ENCODE results near the gene MYO1H. TPM values are rescaled to one million over a fixed set of nuclear protein-coding genes. Genes with fewer than 3 reads are reported as not detected.

The MYO1H gene
- total RNA-seq, 1 experiment from 2014 or later: 0.26 TPM

DNA sequence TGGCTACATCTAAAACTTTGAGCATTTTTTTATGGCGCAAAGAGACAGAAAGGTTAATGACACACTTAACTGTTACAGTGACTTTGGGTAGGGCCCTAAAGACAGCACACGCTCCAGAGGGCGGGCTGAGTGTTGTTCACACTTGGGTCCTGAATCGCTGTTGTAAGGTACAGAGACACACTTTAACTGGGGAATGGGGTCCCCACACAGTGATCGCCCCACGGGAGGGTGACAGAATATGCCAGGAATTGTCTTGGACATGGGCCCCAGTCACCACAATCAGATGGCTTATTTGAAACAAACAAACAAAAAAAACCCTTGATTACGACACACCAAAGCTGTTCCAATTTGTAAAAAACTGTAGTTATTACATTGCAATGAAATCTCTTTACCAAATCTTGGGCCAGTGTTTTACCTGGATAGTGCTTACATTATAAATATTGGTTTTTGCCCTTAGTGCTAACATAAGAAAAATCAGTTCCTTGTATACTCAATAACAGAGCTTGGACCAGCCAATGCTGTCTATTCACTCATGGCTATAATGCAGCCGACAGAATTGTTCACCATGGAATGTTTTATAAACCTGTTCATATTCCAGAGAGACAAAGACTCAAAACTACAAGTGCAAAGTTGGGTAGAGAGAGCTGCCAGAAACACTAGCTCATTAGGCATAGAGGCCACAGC lies 101.1 kb downstream of the MYO1H start:
- H3K4me1 ChIP-seq (ENCODE audit: insufficient read depth, low read length): no peaks in the 10 kb centered on the region
- H3K27ac ChIP-seq (ENCODE audit: insufficient read length, low read depth, low read length): no peak overlapping the region
- no peak overlapping the region for H3T11ph ChIP-seq (ENCODE audit: low read length)
- H2BK12ac ChIP-seq (ENCODE audit: insufficient read length, low read depth, low read length): no peak overlapping the region
- DNase-seq: no peak
- no peak overlapping the region for H3K9ac ChIP-seq (ENCODE audit: extremely low read depth, insufficient read length, low read length)
- Mint-ChIP-seq H3K27ac (peak overlapping the region in 2 of 3 experiments; percentile 70 to 81; a peak in 3 of 7 replicates), H3K36me3 (ENCODE audit: insufficient read depth in 1 of 3, low read depth in 3 of 3) (peaks cover 26 to 82% (median 60%) of the 10 kb centered on the region in 3 experiments; a peak in 6 of 7 replicates), H3K4me3 (no peak overlapping the region), H3K4me1 (no peaks in the 10 kb centered on the region), H3K27me3 (ENCODE audit: low read depth) (no peaks in the 10 kb centered on the region), H3K9me3 (no peaks in the 10 kb centered on the region)
- H3K79me1 ChIP-seq (ENCODE audit: insufficient read depth, low read depth, low read length, poor library complexity, severe bottlenecking): no peaks in the 10 kb centered on the region
- H3K14ac ChIP-seq (ENCODE audit: insufficient read depth, low read length): no peak overlapping the region
- H2BK120ac ChIP-seq (ENCODE audit: low read depth, low read length, poor library complexity, severe bottlenecking): no peak overlapping the region
- no peak overlapping the region for H2AFZ ChIP-seq (ENCODE audit: low read length)
- TF ChIP-seq, protein P1, sequence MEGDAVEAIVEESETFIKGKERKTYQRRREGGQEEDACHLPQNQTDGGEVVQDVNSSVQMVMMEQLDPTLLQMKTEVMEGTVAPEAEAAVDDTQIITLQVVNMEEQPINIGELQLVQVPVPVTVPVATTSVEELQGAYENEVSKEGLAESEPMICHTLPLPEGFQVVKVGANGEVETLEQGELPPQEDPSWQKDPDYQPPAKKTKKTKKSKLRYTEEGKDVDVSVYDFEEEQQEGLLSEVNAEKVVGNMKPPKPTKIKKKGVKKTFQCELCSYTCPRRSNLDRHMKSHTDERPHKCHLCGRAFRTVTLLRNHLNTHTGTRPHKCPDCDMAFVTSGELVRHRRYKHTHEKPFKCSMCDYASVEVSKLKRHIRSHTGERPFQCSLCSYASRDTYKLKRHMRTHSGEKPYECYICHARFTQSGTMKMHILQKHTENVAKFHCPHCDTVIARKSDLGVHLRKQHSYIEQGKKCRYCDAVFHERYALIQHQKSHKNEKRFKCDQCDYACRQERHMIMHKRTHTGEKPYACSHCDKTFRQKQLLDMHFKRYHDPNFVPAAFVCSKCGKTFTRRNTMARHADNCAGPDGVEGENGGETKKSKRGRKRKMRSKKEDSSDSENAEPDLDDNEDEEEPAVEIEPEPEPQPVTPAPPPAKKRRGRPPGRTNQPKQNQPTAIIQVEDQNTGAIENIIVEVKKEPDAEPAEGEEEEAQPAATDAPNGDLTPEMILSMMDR (conservative IDR thresholded peaks at IDR 0.05): no peak
- no peaks in the 10 kb centered on the region for H3K79me2 ChIP-seq (ENCODE audit: insufficient read depth, low read length)
- H2BK5ac ChIP-seq (ENCODE audit: insufficient read length, low read length): no peak overlapping the region
- no peak overlapping the region for H3K4me2 ChIP-seq (ENCODE audit: insufficient read depth, insufficient read length, low read length)
- no CpG with 5 or more reads among the region's 8 CpGs for WGBS (ENCODE audit: extremely low coverage, insufficient read length, low lambda C conversion rate)
- H3K9me3 ChIP-seq (ENCODE audit: control insufficient read depth, low read depth, low read length): no peaks in the 10 kb centered on the region
- H3K23ac ChIP-seq (ENCODE audit: insufficient read length, low read depth, low read length): no peak overlapping the region
- no peak overlapping the region for H4K8ac ChIP-seq (replicated peaks; ENCODE audit: insufficient read length, low read depth, low read length)
- no peak overlapping the region for H4K91ac ChIP-seq (ENCODE audit: insufficient read length, low read depth, low read length)
- H3K23me2 ChIP-seq (ENCODE audit: insufficient read length, low read depth, low read length, poor library complexity, severe bottlenecking): no peaks in the 10 kb centered on the region
- H3K56ac ChIP-seq (ENCODE audit: insufficient read length, low read depth, low read length): no peak overlapping the region
- H4K5ac ChIP-seq (ENCODE audit: insufficient read length, low read depth, low read length): no peak overlapping the region
- H4K20me1 ChIP-seq (ENCODE audit: control insufficient read depth, insufficient read depth, insufficient read length): no peaks in the 10 kb centered on the region
- no peak overlapping the region for H2AK5ac ChIP-seq (ENCODE audit: insufficient read length, low read length)
- no peak overlapping the region for H2BK15ac ChIP-seq (ENCODE audit: low read depth, low read length)
- no peak overlapping the region for H3K18ac ChIP-seq (ENCODE audit: insufficient read length, low read depth, low read length)
- no peak overlapping the region for H2BK20ac ChIP-seq (ENCODE audit: low read depth, low read length, poor library complexity, severe bottlenecking)
- no peak overlapping the region for H3K4ac ChIP-seq (ENCODE audit: low read depth, low read length)
- no peaks in the 10 kb centered on the region for H3K27me3 ChIP-seq (ENCODE audit: insufficient read depth, low read length)

Measured in H9 (cell line).